Kasumi-1 (cell line): Measurements from ENCODE around the gene DTHD1.

Experiments
- DNase-seq, 2 experiments: peaks; one replicate each; lab custom pipeline; 2025; lab: John Stamatoyannopoulos, UW

DTHD1 gene

DNA sequence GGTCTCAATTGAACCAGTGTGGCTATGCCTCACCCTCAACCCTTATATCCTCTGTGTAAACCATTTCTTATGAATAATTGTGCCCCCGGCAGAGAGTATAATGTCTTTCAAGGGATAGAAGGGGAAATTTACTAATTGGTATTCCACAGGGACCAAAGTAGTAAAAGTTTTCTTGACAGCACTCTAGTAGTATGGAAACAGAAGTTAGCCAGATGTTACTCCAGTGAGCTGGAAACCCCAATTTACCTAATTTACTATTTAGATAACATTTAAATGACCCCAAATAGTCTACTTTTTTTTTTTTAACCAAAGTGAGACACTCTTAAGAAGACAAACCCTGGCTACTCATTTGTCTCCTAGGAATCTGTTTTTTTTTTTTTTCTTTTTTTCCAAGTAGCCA, 32.3 kb downstream of the DTHD1 start:
- no peak for DNase-seq

DNA sequence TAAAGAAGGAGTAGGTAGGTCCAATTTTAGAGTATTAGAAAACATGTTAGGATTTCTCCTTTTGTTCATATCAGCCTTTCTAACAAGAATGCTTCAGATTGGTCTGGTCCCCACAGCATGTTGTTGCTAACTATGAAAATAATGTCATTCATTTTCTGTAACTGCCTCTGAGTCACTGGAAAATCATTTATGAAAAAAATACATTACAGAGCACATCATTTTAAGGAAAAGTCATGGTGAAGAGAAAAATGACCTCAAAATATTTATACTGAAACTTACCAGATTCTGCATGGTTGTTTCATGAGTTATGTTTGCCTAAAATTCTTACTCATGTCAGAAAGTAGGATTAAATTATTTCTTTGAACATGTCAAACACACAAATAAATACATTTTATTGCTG, 35.2 kb downstream of the DTHD1 start:
- no peak for DNase-seq

DNA sequence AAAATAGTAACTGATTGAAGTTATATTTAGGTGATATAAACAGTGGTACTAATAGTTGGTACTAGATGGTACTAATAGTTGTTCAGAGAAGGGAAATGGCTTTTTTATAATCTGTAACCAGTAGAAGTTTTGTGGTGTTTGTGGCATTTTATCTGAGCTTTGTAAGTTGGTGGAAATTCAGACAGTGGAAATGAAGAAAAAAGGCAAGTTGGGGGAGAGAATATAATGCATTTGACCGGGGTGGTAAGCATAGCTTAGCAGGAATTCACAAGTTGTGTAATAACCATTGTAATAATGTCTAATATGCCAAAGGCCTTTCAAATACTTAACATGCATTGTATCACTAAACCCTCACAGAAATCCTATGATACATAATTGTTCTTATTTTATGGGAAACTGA, 36.3 kb downstream of the DTHD1 start:
- DNase-seq = no peak

DNA sequence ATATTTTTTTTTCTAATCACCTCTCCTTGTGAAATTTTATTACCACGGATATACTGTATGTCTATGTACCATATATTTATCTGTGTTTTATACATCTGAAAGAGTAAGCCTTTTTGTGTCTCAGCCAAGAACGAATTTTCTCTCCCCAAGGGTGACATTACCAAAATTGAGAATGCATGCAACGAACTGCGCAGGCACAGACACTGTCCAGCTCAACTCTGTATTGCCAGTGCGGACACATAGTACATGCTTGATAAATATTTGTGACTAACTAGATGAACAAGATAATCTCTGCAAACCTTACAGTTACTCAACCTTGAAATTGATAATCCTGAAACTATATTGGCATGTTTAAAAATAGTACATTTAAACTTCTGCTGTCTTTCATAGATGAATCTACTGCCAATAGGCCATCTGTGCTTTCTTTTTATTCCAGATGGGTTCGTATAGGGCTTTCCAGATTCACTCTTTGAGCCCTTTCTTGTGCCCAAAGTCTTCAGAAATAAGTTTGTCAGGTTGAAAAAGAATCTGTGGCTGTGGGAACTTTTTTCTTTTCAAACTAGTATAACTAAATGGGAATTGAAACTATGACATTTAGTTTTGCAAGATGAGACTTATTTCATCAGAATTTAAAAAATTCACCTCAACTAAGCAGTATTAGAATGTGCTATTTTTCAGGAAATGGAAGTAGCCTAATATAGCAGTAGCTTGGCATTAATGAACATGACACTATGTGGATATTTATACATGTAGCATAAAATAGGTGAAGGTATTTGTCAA, 38.9 kb downstream of the DTHD1 start:
- DNase-seq = no peak

DNA sequence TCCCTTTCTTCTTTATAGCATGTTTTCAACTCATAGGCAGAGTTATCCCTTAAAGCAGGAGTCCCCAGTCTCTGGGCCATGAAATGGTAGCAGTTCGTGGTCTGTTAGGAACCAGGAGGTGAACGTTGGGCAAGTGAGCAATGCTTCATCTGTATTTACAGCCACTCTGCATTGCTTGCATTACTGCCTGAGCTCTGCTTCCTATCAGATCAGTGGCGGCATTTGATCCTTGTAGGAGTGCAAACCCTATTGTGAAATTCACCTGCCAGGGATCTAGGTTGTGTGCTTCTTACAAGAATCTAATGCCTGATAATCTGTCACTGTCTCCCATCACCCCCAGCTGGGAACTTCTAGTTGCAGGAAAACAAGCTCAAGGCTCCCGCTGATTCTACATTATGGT, 39.8 kb downstream of the DTHD1 start:
- no peak for DNase-seq

DNA sequence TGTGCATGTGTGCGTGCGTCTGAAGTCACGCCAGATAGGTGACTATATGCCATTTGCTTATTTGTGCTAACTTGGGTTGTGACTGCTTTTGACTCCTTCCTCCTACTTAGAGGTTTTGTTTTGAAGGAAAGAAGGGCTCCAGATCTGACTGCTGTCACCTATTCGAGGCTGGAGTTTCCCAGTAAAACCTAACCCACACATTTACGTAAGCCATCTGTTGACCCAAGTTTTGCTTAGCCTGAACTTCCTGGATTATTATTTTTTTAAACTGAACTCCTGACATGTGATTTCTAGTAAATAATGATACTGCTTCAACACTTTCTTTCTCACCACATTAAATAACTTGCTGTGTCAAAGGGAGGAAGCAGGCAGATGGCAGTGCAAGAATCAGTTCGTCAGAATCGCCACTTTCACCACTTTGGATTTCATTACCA, 41.5 kb downstream of the DTHD1 start:
- DNase-seq = no peak

DNA sequence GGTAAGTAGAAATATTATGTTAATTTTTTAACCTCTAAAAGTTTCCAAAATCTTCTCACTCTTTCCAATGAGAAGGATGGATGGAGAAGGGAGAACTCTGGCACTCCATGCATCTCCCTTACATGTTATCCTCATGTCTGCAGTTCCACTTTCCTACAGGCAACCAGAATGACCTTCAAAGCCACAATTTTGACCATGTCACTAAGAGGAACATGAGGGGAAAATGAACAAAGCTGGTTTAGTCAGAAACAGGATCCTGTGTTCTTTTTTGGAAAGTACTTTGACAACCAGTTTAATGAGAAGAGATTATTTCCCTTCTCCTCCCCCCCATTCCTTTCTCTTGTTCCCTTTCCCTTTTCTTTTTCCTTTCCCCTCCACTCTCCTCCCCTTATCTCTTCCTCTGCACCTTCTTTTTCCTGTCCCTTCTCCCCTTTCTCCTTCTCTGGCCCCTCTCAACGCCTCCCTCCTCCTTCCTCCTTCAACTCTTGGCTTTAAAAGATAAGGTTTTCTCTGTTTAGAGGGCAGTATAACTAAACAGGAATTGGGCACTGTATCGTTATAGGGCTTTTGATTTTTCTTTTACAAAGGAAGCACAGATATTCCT, 42.5 kb downstream of the DTHD1 start:
- no peak for DNase-seq

DNA sequence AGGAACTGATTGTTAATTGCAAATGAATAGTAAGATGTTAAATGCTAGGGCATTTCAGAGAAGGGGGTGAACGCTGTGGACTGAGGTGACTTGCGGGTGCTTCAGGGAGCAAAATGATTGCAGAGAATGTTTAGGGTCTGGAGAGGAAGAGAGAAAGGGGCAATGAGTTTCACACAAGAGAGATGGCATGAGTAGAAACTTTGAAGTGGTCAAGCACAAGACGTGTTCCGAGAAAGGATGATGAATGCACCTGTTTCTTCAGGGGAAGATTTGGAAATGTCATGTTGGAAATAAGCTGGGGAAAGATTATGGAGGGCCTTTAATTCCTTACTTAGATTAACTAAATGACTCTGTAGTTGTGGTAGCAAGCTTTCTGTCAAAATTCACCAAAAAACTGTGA, 43.4 kb downstream of the DTHD1 start:
- no peak for DNase-seq

DNA sequence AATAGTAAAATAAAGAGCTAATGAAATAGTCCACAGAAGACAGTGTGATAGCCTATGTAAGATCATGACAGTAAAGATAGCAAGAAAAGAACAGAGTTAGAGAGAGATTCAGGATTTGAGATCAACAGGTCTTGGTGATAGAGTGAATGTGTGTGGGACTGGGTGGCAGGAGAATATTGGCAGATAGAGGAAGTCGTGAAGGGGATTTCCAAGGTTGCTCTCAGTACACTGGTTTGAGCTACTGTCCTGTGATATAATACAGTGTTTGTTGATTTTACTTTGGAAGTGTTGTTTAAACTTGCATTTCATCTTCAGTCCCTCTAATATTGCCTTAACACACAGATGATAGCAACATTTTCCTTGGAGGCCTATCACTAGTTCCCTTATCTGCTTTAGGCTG, 44.1 kb downstream of the DTHD1 start:
- peak; percentile 56 to 62 for DNase-seq

DNA sequence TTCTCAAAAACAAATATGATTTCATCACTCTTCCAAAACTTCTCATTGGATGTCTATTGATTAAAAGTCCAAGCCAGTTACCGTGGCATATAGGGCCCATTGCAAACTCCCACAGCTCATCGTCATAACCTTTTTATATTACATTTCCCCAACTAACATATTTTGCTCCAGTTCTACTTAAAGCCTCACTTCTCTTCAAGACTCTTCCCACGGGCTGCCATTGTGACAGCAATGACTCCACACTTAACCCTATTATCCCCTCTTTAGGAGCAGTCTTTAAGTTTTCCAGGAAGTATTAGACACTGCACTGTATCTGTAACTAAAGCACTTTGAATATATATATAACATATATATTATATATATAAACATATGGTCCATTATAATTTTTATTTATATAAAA, 44.5 kb downstream of the DTHD1 start:
- DNase-seq = no peak

DNA sequence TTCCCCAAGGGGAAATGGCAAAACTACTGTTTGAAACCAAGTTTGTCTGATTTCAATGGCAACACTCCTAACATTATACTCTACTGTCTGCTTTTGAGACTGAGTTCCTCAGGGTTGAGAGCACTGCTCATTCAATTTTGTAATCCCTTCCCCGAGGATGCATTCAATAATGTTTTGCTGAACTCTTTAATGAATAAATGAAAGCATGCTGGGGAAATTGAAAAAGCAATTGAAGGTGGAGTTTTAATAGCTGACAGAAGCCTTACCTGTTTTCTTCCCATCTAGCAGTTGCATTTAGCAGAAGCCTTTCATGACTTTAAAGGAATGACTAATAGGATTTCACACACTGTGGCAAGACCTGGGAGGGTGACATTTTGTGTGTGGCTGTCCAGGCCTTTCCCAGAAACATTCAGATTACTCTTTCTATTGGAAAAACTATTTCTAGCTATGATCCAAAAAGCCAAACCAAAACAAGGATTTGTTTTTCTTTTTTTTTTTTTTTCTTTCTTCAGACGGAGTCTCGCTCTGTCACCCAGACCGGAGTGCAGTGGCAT, 45.1 kb downstream of the DTHD1 start:
- no peak for DNase-seq

DNA sequence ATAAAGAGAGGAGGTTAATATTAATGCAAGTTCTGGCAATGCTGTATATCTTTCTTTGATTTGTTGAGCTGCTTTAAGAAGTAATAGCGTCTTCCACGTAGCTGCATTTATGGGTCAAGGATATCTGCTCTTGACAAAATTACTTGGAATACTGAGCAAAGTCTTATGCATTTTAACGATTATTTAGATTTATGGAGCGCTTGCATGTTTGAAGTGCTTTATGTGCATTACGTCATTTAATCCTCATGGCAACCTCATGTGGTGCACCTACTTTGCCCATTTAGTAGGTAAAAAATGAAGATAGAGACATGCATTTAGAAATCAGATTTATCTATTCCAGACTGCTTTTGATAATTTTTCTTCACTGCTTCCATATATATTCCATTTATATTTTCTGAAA, 46.0 kb downstream of the DTHD1 start:
- no peak for DNase-seq

DNA sequence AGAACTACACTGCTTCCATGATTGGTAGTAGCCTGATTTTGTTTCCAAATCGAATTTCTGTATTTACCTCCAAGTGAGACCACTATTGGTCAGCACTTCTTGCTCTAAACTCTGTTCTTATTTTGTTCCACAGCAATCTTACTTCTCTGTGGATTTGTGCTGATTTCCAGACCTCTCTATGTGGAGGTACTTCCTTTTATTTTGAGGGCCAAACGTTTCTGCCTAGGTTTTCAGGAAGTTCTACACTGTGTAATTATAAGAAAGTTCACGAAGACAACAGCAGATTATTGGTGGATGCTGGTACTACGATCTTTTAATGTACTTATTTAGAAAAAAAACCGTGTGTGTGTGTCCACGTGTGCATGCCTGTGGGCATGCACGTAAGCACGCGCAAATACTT, 46.7 kb downstream of the DTHD1 start:
- peak; percentile 67 to 70 for DNase-seq

DNA sequence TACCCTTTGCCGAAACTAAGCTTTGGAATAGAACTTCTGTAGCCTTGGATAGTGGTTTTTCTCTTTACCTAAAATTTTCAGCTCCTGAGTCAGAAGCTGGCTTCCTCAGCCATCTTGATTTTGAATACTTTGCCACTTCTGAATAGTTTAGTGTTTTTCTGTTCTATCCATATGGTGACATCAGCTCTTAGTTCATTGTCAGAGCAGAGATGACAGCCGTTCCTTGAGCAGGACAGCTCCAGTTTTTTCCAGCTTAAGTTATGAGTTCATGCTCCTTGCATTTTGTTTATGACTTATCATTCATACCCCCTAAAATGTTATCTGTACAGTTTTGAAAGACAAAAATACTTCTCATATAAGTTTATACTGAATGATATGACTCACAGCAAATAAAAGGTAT, 47.8 kb downstream of the DTHD1 start:
- DNase-seq = no peak

DNA sequence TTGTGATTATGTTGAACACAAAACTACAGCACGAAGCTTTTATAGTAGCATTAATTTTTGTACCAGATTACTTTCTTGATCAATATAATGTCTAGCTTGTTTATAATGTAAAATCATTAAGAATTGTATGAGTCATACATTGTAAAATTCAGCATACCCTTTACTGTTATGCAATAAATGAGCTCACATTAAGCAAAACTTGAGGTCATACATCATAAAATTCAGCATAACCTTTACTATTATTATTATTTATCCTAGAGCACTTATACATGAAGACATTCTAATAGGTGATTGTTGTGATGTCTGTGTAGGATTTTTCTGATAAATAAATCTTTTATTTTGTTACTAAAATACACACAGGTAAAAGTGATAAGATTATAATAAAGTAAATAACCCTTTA, 49.4 kb downstream of the DTHD1 start:
- DNase-seq = no peak

DNA sequence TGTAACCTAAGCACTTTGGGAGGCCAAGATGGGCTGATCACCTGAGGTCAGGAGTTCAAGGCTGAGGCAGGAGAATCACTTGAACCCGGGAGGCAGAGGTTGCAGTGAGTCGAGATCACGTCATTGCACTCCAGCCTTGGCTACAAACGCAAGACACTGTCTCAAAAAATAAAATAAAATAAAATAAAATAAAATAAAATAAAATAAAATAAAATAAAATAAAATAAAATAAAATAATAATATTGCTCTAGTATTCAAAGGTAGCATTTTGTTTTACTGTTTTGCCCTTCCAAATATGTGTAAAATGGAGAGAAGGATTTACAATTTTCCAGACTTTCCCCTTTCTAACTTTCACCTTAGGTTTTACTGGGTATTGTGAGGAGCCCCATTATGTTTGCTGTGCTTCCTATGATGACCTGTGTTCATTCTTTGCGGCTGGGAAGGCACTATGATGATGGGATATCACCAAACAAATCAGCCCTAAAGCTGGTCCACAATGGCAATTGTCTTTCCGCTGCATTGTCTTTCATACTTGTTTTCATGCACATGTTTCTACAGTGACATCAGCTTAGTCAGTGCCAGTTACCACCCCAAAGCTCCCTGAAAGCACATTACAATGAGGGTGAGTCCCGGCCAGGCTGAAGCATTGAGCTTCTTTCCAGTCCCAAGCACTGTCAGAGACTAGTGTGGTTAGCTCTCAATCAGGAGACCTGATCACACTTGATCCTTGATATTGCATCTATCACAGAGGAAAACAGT, 50.8 kb downstream of the DTHD1 start:
- DNase-seq = no peak

DNA sequence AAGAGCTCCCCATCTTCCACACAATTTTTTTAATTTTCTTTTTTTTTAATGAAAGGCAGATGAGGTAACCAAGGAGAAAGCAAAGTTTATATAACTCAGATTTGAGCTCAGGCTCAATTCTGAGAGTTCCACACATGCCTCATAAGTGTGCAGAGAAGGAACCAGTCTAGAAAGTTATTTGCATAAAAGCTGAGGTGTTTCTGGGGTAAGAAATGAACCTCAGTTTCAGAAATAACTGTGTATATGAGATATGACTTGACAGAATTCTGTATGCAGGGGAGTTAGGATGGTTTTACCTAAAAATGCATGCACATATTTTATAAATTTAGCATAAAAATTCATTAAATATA, 51.3 kb downstream of the DTHD1 start:
- no peak for DNase-seq

DNA sequence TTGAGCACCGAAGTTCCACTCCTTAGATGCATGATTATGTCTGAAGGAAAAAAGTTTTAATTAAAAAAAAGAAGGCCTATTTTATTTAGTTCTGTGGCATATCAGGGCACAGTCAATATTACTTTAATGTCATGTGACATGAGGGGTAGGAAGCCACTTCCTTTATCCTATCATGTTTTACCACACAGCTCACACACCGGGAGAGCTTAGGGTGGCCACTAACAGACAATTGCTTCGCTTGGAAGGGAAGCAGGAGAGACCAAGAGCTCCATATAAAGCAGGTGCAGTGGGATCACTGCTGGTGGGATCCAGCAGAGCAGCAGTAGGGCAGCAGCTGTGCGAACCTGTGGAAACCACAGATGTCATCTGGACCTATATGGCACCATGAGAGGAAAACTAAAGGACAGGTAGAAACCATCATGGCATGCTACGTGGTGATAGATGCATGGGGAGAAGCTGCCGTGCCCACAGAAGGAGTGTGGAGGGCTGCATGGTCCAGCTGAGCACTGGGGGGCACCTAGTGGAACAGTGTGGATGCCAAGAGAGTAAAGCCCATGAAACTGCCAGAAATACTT, 52.0 kb downstream of the DTHD1 start:
- DNase-seq = peak; percentile 7 to 25

DNA sequence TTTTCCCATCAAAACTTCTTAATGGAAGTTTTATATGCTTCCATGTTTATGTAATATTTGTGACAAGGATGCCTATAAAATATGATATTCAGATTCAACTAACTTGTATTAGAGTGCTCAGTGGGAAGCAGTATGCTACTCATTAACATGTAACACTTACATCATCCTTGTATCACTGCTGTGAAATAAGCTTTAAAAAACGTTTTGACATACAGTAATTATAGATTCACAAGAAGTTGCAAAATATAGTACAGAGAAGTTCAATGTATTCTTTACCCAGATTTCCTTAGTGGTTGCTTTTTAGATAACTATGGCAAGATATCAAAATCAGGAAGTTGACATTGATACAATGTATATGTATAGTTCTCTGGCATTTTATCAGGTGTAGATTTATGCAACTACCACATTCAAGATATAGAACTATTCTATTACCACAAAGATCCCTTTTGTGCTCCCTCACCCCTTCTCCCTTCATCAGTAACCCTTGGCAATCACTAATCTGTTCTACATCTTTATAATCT, 56.3 kb downstream of the DTHD1 start:
- DNase-seq = peak; percentile 32 to 46

DNA sequence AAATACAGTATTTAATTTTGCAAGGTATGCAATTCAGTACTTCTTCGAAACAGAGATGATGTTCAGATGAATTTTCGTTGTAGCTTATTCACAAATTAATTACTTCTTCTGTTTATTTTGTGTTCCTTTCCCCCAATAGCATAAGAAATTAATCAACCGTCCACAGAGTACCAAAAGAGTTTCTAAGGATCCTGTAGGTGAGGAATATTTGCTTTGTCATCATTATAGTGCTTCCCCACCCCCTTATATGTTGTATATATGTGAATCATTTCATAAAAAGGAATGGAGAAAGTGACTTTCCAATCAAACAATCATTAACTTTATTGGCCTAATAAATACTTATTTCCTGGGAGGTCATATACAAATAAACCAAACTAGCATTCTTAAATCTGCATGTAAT, 57.6 kb downstream of the DTHD1 start:
- no peak for DNase-seq

DNA sequence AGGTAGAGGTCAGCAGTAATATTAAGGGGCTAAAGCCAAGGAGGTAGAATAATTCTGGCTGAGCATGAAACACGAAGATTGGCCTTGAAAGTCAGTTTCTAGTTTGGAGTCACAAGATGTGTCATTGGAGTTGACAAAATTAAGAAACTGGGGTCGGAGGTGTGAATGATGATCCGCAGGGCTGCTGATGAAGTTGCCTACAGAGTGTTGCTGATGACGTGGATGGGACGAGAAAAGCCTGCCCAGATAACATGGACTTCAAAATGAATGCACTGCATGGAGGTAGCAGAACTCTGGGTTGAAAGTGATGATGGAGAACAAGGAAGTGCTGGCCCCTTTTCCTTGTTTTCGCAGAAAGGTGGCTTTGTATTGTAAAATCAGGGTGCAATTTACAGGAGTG, 60.5 kb downstream of the DTHD1 start:
- DNase-seq = no peak

DNA sequence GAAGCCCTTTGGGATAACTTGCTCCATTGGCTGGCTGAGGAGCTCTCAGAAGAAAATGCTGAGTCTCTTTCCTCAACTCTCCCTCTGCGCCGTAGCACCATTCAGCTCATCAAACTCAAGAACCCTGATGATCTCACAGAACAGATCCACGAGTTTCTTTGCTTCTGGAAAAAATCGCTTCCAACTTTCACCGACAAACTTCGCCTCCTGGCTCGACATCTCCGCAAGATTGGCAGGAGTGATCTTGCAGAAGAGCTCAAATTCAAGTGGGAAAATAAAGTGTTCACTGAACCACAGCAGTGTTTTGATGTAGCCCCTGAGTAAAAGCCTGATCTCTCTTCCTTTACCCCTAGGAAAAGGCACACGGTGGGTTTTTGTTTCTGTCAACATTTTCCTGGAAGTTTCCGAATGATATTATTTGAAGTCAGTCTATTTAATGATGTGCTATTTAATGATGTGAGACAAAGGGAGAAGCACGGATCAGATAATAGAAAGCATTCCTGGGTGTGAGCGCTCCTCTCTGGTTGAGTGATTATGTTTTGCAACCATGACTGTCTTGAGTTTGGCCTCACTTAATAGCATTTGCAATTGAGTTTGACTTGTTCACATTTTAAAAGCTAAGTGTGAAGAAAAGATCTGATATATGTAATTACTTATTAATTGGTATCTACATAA, 62.2 kb downstream of the DTHD1 start:
- DNase-seq = no peak
